HepG2 (cell line): ENCODE measurements around the gene TMEM121. TPM values are rescaled to one million over a fixed set of nuclear protein-coding genes. Genes with fewer than 3 reads are reported as not detected.

Experiments used
- BRD4 ChIP-seq: sonication (generic); formaldehyde crosslinking; IDR thresholded peaks from 2 replicates; pipeline ENCODE4 v1.4.0; 2020; ENCODE audit warnings: missing genetic modification reagents
- DMAP1 ChIP-seq: IDR thresholded peaks from 2 replicates; pipeline ENCODE4 v1.6.1; 2016
- ETV6 ChIP-seq: sonication (generic); formaldehyde crosslinking; conservative IDR thresholded peaks from 2 replicates; pipeline ENCODE4 v1.4.0; 2020; ENCODE audit warnings: missing genetic modification reagents
- FOSL1 ChIP-seq: sonication (generic); formaldehyde crosslinking; IDR thresholded peaks from 2 replicates; pipeline ENCODE4 v1.9.0; 2021; ENCODE audit warnings: missing genetic modification reagents, borderline replicate concordance
- FOXM1 ChIP-seq: sonication (generic); formaldehyde crosslinking; IDR thresholded peaks from 2 replicates; pipeline ENCODE4 v1.5.0; 2020; ENCODE audit warnings: missing genetic modification reagents
- GABPA ChIP-seq, 2 experiments: IDR thresholded peaks; 2 replicates each; pipeline ENCODE4 v1.6.1; 2011 to 2016; ENCODE audit warnings: low read depth in 2 of 2, low read length in 1 of 2, missing biosample characterization in 1 of 2, missing genetic modification characterization in 1 of 2
- GTF3A ChIP-seq: sonication (generic); formaldehyde crosslinking; conservative IDR thresholded peaks from 2 replicates; pipeline ENCODE4 v1.4.0; 2020; ENCODE audit warnings: mild to moderate bottlenecking, missing genetic modification reagents
- JUN ChIP-seq: sonication (generic); formaldehyde crosslinking; IDR thresholded peaks from 2 replicates; pipeline ENCODE4 v1.4.0; 2020; ENCODE audit warnings: mild to moderate bottlenecking, missing genetic modification reagents
- KLF15 ChIP-seq: sonication (generic); formaldehyde crosslinking; IDR thresholded peaks from 2 replicates; pipeline ENCODE4 v1.8.1; 2023; ENCODE audit warnings: borderline replicate concordance, mild to moderate bottlenecking, inconsistent platforms, missing genetic modification reagents, mixed read lengths
- KLF9 ChIP-seq: IDR thresholded peaks from 2 replicates; pipeline ENCODE4 v1.6.1; 2016; ENCODE audit warnings: low read depth
- NCOA1 ChIP-seq: sonication (generic); formaldehyde crosslinking; IDR thresholded peaks from 2 replicates; pipeline ENCODE4 v1.9.0; 2021; ENCODE audit warnings: missing genetic modification reagents
- NR2C2 ChIP-seq: sonication (generic); formaldehyde crosslinking; IDR thresholded peaks from 2 replicates; pipeline ENCODE4 v1.4.0; 2020; ENCODE audit warnings: missing genetic modification reagents, mild to moderate bottlenecking, moderate library complexity, borderline replicate concordance
- PAF1 ChIP-seq: IDR thresholded peaks from 2 replicates; pipeline ENCODE4 v1.6.1; 2016; ENCODE audit warnings: missing genetic modification reagents, missing compliant biosample characterization
- PITX1 ChIP-seq: sonication (generic); formaldehyde crosslinking; IDR thresholded peaks from 2 replicates; pipeline ENCODE4 v1.5.1; 2020; ENCODE audit warnings: mild to moderate bottlenecking, missing genetic modification reagents
- PPARG ChIP-seq: conservative IDR thresholded peaks from 2 replicates; pipeline ENCODE4 v1.6.1; 2016; ENCODE audit warnings: missing biosample characterization, missing genetic modification reagents
- RAD21 ChIP-seq: fragments of 450-650 bp; formaldehyde crosslinking; IDR thresholded peaks from 2 replicates; pipeline ENCODE4 v1.5.0; 2020; ENCODE audit warnings: mild to moderate bottlenecking
- SUZ12 ChIP-seq: fragments of 150-350 bp; IDR thresholded peaks from 2 replicates; pipeline ENCODE4 v1.6.1; 2014; ENCODE audit warnings: low read depth, low read length
- ZNF34 ChIP-seq: sonication (generic); formaldehyde crosslinking; IDR thresholded peaks from 2 replicates; pipeline ENCODE4 v1.4.0; 2020; ENCODE audit warnings: mild to moderate bottlenecking, missing genetic modification reagents, borderline replicate concordance
- ZNF354B ChIP-seq: sonication (generic); formaldehyde crosslinking; IDR thresholded peaks from 2 replicates; pipeline ENCODE4 v1.8.0; 2022; ENCODE audit warnings: mild to moderate bottlenecking, missing genetic modification reagents
- ZNF451 ChIP-seq: sonication (generic); formaldehyde crosslinking; IDR thresholded peaks from 2 replicates; pipeline ENCODE4 v1.5.0; 2020; ENCODE audit warnings: mild to moderate bottlenecking, missing genetic modification reagents
- ZNF556 ChIP-seq: sonication (generic); formaldehyde crosslinking; IDR thresholded peaks from 2 replicates; pipeline ENCODE4 v1.4.0; 2020; ENCODE audit warnings: mild to moderate bottlenecking, missing genetic modification reagents, borderline replicate concordance
- ZNF557 ChIP-seq: sonication (generic); formaldehyde crosslinking; IDR thresholded peaks from 2 replicates; pipeline ENCODE4 v1.4.0; 2020; ENCODE audit warnings: missing genetic modification reagents
- ZNF558 ChIP-seq: sonication (generic); formaldehyde crosslinking; IDR thresholded peaks from 2 replicates; pipeline ENCODE4 v1.9.0; 2022; ENCODE audit warnings: mild to moderate bottlenecking, missing genetic modification reagents, borderline replicate concordance
- ZNF775 ChIP-seq: sonication (generic); formaldehyde crosslinking; IDR thresholded peaks from 2 replicates; pipeline ENCODE4 v1.4.0; 2020; ENCODE audit warnings: missing genetic modification reagents, mild to moderate bottlenecking, moderate library complexity, borderline replicate concordance
- ZNF839 ChIP-seq: sonication (generic); formaldehyde crosslinking; IDR thresholded peaks from 2 replicates; pipeline ENCODE4 v1.4.0; 2020; ENCODE audit warnings: missing genetic modification reagents, mild to moderate bottlenecking, borderline replicate concordance
- ZSCAN22 ChIP-seq: sonication (generic); formaldehyde crosslinking; IDR thresholded peaks from 2 replicates; pipeline ENCODE4 v1.4.0; 2020; ENCODE audit warnings: mild to moderate bottlenecking, missing genetic modification reagents
- polyA plus RNA-seq, 8 experiments: library from polyadenylated mRNA; depleted of rRNA in 3 of 8; stranded (reverse) in 7 of 8; unstranded in 1 of 8; fragments of >200 nt; fragmentation: Illumina TruSeq in 4 of 8; extraction: Trizol in 4 of 8; gene quantifications; 2 replicates each; pipeline versions ENCODE4 v1.2.1 to v1.2.3, GENCODE V29; 2011 to 2016; ENCODE audit warnings: low read depth in 4 of 8, missing spikeins in 1 of 8, mixed read lengths in 1 of 8; ENCODE audit not compliant: insufficient read depth in 1 of 8
- total RNA-seq, 5 experiments: library from RNA; depleted of rRNA; stranded (reverse); fragments of >200 nt; fragmentation: Illumina TruSeq; extraction: Trizol; gene quantifications; 2 replicates each; pipeline ENCODE4 v1.2.3, GENCODE V29; 2016; ENCODE audit warnings: low read depth in 1 of 5
- TF ChIP-seq, protein P1 (sequence below): IDR thresholded peaks from 2 replicates; pipeline ENCODE4 v1.6.1; 2016; ENCODE audit warnings: mild to moderate bottlenecking
- TF ChIP-seq, protein P2 (sequence below): sonication (generic); formaldehyde crosslinking; IDR thresholded peaks from 2 replicates; pipeline ENCODE4 v1.8.1; 2023; ENCODE audit warnings: missing genetic modification reagents, mild to moderate bottlenecking, borderline replicate concordance
- TF ChIP-seq, protein P3 (sequence below): IDR thresholded peaks from 2 replicates; pipeline ENCODE4 v1.6.1; 2016; ENCODE audit warnings: low read depth, control low read depth

Gene TMEM121
- total and polyA plus RNA-seq, 2 of the 13 experiments (the other 11 are each of a cell fraction or from before 2014, with no cell fraction given): 6.6 to 19.0 TPM

DNA sequence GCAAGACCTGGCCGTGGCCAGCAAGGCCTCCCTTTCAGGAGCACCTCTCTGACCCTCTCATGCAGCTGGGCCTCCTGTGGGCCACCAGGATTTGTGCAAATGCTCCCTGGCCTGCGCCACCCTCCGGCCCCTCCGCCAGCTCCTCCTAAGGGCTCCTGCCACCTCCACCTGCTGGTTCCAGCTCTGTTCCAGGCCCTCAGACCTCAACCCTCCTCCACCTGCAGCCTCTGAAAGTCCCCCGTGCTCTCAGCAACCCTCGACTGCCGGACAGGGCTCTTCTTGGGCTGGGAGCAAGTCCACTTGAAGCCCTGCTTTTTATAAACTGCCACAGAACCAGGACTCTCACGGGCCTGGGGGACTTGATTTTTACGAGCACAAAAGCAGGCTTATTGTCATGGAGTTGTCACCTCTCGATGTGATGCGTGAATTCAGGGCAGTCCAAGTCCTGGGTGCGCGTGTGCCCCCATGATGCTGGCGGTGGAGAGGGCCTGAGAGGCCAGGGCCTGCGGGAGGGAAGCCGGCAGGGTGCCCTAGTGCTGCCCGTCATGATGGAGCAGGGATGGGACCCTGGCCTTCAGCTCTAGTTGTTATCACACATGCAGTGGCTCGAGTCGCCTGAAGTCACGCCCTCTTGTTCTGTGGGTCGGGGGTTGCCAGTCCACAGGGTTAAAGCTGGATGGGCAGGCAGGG lies 26.2 kb upstream of the TMEM121 start (continued):
- no peak for TF ChIP-seq ETV6 (CRISPR knock-in tag)
- TF ChIP-seq, protein P1, sequence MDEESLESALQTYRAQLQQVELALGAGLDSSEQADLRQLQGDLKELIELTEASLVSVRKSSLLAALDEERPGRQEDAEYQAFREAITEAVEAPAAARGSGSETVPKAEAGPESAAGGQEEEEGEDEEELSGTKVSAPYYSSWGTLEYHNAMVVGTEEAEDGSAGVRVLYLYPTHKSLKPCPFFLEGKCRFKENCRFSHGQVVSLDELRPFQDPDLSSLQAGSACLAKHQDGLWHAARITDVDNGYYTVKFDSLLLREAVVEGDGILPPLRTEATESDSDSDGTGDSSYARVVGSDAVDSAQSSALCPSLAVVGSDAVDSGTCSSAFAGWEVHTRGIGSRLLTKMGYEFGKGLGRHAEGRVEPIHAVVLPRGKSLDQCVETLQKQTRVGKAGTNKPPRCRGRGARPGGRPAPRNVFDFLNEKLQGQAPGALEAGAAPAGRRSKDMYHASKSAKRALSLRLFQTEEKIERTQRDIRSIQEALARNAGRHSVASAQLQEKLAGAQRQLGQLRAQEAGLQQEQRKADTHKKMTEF (CRISPR knock-in tag): no peak
- no peak for TF ChIP-seq SUZ12
- no peak for TF ChIP-seq KLF9 (CRISPR knock-in tag)
- TF ChIP-seq NCOA1: no peak
- no peak for TF ChIP-seq GABPA (IDR thresholded peaks at IDR 0.05; ENCODE audit: low read depth, low read length)
- TF ChIP-seq GABPA (CRISPR knock-in tag; IDR thresholded peaks at IDR 0.05; ENCODE audit: low read depth): no peak
- TF ChIP-seq ZNF451 (CRISPR knock-in tag): no peak
- TF ChIP-seq, protein P2, sequence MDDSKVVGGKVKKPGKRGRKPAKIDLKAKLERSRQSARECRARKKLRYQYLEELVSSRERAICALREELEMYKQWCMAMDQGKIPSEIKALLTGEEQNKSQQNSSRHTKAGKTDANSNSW (CRISPR knock-in tag): no peak
- no peak for TF ChIP-seq JUN (CRISPR knock-in tag)
- no peak for TF ChIP-seq ZNF839 (CRISPR knock-in tag)
- peak; percentile 21; the same call in 1 of the 2 replicates for TF ChIP-seq BRD4 (CRISPR knock-in tag)
- TF ChIP-seq, protein P3, sequence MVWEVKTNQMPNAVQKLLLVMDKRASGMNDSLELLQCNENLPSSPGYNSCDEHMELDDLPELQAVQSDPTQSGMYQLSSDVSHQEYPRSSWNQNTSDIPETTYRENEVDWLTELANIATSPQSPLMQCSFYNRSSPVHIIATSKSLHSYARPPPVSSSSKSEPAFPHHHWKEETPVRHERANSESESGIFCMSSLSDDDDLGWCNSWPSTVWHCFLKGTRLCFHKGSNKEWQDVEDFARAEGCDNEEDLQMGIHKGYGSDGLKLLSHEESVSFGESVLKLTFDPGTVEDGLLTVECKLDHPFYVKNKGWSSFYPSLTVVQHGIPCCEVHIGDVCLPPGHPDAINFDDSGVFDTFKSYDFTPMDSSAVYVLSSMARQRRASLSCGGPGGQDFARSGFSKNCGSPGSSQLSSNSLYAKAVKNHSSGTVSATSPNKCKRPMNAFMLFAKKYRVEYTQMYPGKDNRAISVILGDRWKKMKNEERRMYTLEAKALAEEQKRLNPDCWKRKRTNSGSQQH (CRISPR knock-in tag): no peak
- no peak for TF ChIP-seq ZSCAN22 (CRISPR knock-in tag)
- TF ChIP-seq KLF15 (CRISPR knock-in tag): no peak; the same call in 1 of the 2 replicates
- TF ChIP-seq DMAP1 (CRISPR knock-in tag): no peak
- no peak for TF ChIP-seq FOSL1 (CRISPR knock-in tag)
- no peak for TF ChIP-seq GTF3A
- no peak for TF ChIP-seq ZNF775
- 0 out of 2 replicates have a peak, but pooled peaks have one; percentile 4 for TF ChIP-seq ZNF558 (CRISPR knock-in tag)
- no peak for TF ChIP-seq ZNF34 (CRISPR knock-in tag)
- TF ChIP-seq PAF1 (CRISPR knock-in tag): no peak
- TF ChIP-seq FOXM1 (CRISPR knock-in tag): no peak
- no peak for TF ChIP-seq PITX1 (CRISPR knock-in tag)
- TF ChIP-seq ZNF354B (CRISPR knock-in tag): no peak
- TF ChIP-seq NR2C2 (CRISPR knock-in tag): no peak
- no peak for TF ChIP-seq RAD21
- no peak for TF ChIP-seq ZNF557 (CRISPR knock-in tag)
- no peak for TF ChIP-seq PPARG (CRISPR knock-in tag)
- TF ChIP-seq ZNF556 (CRISPR knock-in tag): no peak
